K562 (cell line): ENCODE results near the gene SLC6A6. TPM values are rescaled to one million over a fixed set of nuclear protein-coding genes. Genes with fewer than 3 reads are reported as not detected.

Experiments used
- BRD9 ChIP-seq: fragments of 450-650 bp; IDR thresholded peaks from 2 replicates; pipeline ENCODE4 v1.6.1; 2018; ENCODE audit warnings: low read depth; ENCODE audit not compliant: partially characterized antibody
- ESRRB ChIP-seq: fragments of 250-450 bp; sonication (Bioruptor Pico); IDR thresholded peaks from 2 replicates; pipeline ENCODE4 v1.5.0; 2020; ENCODE audit warnings: mild to moderate bottlenecking, moderate library complexity, borderline replicate concordance
- GABPB2 ChIP-seq: fragments of 250-450 bp; sonication (Bioruptor Pico); conservative IDR thresholded peaks from 2 replicates; pipeline ENCODE4 v1.5.1; 2021; ENCODE audit warnings: mild to moderate bottlenecking
- NCOA2 ChIP-seq, 2 experiments: fragments of 450-650 bp; IDR thresholded peaks; 2 replicates each; pipeline ENCODE4 v1.6.1; 2018; ENCODE audit warnings: mild to moderate bottlenecking in 2 of 2, moderate library complexity in 1 of 2; ENCODE audit not compliant: partially characterized antibody in 2 of 2
- NCOA6 ChIP-seq: fragments of 450-650 bp; IDR thresholded peaks from 2 replicates; pipeline ENCODE4 v1.6.1; 2017; ENCODE audit warnings: mild to moderate bottlenecking
- RNF2 ChIP-seq: sonication (generic); IDR thresholded peaks from 2 replicates; pipeline ENCODE4 v1.6.1; 2016
- SREBF1 ChIP-seq: fragments of 150-350 bp; IDR thresholded peaks from 2 replicates; pipeline ENCODE4 v1.6.1; 2014; ENCODE audit warnings: antibody characterized with exemption, low read depth, low read length, borderline replicate concordance
- TFAM ChIP-seq: fragments of 250-450 bp; sonication (Bioruptor Pico); conservative IDR thresholded peaks from 2 replicates; pipeline ENCODE4 v1.5.0; 2021; ENCODE audit warnings: mild to moderate bottlenecking, moderate library complexity
- ZNF57 ChIP-seq: fragments of 450-650 bp; formaldehyde crosslinking; IDR thresholded peaks from 2 replicates; pipeline ENCODE4 v1.4.0; 2020; ENCODE audit warnings: mild to moderate bottlenecking, moderate library complexity
- ZNF778 ChIP-seq: fragments of 450-650 bp; formaldehyde crosslinking; IDR thresholded peaks from 2 replicates; pipeline ENCODE4 v1.4.0; 2020; ENCODE audit warnings: mild to moderate bottlenecking, moderate library complexity
- polyA plus RNA-seq, 8 experiments: library from polyadenylated mRNA; depleted of rRNA in 4 of 8; stranded (reverse) in 5 of 8; unstranded in 3 of 8; fragments of >200 nt; fragmentation: Nextera tagmentation in 2 of 8; fragmentation: Illumina TruSeq in 1 of 8; extraction: Ambion mirVana in 2 of 8; extraction: Trizol in 1 of 8; gene quantifications; 2 replicates each; pipeline versions ENCODE4 v1.2.1 to v1.2.3, GENCODE V29; 2011 to 2014; ENCODE audit warnings: inconsistent platforms in 1 of 8, missing spikeins in 1 of 8
- total RNA-seq, 7 experiments: library from RNA; depleted of rRNA in 6 of 7; stranded (reverse); fragments of >200 nt in 6 of 7; fragmentation: Illumina TruSeq in 2 of 7; extraction: Trizol in 2 of 7; gene quantifications; 2 replicates each; pipeline versions ENCODE4 v1.2.1 to v1.2.3, GENCODE V29; 2011 to 2021; ENCODE audit warnings: low replicate concordance in 1 of 7
- TF ChIP-seq, protein P1 (sequence below): fragments of 450-650 bp; IDR thresholded peaks from 2 replicates; pipeline ENCODE4 v1.6.1; 2016; ENCODE audit warnings: mild to moderate bottlenecking, moderate library complexity
- TF ChIP-seq, protein P2 (sequence below): sonication (generic); formaldehyde crosslinking; IDR thresholded peaks from 2 replicates; pipeline ENCODE4 v1.8.0; 2023; ENCODE audit warnings: mild to moderate bottlenecking, missing genetic modification reagents

Gene SLC6A6
- total and polyA plus RNA-seq, 9 of the 15 experiments (the other 6 are each of a cell fraction or from before 2014, with no cell fraction given), result 12.3 to 203 (median 93.2) TPM

DNA sequence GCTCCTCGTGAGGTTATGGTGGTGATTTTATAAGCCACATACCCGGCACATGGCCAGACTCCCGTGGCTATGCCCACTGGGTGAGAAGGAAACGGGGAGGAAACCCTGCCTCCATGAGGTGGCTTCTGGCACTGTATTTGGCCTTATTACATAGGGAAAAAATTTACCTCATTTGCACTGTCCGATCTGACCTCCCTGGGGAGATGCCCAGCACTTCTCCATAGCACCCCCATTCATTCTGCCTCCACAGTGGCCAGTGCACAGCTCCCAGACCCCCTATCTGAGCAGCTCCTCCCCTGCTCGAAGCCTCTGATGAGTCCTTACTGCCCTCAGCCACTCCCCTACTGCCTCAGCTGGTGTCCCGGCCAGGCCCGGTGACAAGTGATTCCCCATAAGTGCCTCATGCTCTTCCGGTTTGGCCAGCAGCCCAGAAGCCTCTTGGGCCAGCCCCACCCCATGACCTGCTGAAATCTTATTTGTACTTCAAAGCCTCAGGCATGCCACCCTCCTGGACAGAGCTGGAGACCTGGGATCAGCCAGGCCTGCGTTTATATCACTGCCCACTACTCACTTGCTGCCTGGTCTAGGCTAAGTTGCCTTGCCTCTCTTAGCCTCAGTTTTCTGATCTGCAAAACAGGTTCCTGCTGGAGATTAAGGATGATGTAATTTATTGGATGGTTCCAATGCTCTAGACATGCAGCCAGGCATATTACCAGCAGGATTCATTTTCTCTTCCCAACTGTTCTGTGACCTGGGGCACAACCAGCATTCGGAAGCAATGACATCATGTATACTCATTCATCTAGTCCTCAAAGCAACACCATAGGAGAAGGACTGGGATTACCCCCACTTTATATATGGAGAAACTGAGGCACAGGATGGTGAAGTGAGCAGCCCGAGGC, 30.6 kb upstream of the SLC6A6 start (continued):
- TF ChIP-seq, protein P1, sequence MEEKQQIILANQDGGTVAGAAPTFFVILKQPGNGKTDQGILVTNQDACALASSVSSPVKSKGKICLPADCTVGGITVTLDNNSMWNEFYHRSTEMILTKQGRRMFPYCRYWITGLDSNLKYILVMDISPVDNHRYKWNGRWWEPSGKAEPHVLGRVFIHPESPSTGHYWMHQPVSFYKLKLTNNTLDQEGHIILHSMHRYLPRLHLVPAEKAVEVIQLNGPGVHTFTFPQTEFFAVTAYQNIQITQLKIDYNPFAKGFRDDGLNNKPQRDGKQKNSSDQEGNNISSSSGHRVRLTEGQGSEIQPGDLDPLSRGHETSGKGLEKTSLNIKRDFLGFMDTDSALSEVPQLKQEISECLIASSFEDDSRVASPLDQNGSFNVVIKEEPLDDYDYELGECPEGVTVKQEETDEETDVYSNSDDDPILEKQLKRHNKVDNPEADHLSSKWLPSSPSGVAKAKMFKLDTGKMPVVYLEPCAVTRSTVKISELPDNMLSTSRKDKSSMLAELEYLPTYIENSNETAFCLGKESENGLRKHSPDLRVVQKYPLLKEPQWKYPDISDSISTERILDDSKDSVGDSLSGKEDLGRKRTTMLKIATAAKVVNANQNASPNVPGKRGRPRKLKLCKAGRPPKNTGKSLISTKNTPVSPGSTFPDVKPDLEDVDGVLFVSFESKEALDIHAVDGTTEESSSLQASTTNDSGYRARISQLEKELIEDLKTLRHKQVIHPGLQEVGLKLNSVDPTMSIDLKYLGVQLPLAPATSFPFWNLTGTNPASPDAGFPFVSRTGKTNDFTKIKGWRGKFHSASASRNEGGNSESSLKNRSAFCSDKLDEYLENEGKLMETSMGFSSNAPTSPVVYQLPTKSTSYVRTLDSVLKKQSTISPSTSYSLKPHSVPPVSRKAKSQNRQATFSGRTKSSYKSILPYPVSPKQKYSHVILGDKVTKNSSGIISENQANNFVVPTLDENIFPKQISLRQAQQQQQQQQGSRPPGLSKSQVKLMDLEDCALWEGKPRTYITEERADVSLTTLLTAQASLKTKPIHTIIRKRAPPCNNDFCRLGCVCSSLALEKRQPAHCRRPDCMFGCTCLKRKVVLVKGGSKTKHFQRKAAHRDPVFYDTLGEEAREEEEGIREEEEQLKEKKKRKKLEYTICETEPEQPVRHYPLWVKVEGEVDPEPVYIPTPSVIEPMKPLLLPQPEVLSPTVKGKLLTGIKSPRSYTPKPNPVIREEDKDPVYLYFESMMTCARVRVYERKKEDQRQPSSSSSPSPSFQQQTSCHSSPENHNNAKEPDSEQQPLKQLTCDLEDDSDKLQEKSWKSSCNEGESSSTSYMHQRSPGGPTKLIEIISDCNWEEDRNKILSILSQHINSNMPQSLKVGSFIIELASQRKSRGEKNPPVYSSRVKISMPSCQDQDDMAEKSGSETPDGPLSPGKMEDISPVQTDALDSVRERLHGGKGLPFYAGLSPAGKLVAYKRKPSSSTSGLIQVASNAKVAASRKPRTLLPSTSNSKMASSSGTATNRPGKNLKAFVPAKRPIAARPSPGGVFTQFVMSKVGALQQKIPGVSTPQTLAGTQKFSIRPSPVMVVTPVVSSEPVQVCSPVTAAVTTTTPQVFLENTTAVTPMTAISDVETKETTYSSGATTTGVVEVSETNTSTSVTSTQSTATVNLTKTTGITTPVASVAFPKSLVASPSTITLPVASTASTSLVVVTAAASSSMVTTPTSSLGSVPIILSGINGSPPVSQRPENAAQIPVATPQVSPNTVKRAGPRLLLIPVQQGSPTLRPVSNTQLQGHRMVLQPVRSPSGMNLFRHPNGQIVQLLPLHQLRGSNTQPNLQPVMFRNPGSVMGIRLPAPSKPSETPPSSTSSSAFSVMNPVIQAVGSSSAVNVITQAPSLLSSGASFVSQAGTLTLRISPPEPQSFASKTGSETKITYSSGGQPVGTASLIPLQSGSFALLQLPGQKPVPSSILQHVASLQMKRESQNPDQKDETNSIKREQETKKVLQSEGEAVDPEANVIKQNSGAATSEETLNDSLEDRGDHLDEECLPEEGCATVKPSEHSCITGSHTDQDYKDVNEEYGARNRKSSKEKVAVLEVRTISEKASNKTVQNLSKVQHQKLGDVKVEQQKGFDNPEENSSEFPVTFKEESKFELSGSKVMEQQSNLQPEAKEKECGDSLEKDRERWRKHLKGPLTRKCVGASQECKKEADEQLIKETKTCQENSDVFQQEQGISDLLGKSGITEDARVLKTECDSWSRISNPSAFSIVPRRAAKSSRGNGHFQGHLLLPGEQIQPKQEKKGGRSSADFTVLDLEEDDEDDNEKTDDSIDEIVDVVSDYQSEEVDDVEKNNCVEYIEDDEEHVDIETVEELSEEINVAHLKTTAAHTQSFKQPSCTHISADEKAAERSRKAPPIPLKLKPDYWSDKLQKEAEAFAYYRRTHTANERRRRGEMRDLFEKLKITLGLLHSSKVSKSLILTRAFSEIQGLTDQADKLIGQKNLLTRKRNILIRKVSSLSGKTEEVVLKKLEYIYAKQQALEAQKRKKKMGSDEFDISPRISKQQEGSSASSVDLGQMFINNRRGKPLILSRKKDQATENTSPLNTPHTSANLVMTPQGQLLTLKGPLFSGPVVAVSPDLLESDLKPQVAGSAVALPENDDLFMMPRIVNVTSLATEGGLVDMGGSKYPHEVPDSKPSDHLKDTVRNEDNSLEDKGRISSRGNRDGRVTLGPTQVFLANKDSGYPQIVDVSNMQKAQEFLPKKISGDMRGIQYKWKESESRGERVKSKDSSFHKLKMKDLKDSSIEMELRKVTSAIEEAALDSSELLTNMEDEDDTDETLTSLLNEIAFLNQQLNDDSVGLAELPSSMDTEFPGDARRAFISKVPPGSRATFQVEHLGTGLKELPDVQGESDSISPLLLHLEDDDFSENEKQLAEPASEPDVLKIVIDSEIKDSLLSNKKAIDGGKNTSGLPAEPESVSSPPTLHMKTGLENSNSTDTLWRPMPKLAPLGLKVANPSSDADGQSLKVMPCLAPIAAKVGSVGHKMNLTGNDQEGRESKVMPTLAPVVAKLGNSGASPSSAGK, result peak; percentile 44
- TF ChIP-seq RNF2 (peak; percentile 61; the same call in 1 of the 2 replicates), SREBF1 (no peak), GABPB2 (no peak), ESRRB (CRISPR knock-in tag) (no peak), ZNF778 (no peak), NCOA6 (no peak), BRD9 (no peak), NCOA2 (IDR thresholded peaks at IDR 0.05; ENCODE audit: partially characterized antibody in 2 of 2) (no peak), TFAM (no peak), ZNF57 (CRISPR knock-in tag) (no peak)
- TF ChIP-seq, protein P2, sequence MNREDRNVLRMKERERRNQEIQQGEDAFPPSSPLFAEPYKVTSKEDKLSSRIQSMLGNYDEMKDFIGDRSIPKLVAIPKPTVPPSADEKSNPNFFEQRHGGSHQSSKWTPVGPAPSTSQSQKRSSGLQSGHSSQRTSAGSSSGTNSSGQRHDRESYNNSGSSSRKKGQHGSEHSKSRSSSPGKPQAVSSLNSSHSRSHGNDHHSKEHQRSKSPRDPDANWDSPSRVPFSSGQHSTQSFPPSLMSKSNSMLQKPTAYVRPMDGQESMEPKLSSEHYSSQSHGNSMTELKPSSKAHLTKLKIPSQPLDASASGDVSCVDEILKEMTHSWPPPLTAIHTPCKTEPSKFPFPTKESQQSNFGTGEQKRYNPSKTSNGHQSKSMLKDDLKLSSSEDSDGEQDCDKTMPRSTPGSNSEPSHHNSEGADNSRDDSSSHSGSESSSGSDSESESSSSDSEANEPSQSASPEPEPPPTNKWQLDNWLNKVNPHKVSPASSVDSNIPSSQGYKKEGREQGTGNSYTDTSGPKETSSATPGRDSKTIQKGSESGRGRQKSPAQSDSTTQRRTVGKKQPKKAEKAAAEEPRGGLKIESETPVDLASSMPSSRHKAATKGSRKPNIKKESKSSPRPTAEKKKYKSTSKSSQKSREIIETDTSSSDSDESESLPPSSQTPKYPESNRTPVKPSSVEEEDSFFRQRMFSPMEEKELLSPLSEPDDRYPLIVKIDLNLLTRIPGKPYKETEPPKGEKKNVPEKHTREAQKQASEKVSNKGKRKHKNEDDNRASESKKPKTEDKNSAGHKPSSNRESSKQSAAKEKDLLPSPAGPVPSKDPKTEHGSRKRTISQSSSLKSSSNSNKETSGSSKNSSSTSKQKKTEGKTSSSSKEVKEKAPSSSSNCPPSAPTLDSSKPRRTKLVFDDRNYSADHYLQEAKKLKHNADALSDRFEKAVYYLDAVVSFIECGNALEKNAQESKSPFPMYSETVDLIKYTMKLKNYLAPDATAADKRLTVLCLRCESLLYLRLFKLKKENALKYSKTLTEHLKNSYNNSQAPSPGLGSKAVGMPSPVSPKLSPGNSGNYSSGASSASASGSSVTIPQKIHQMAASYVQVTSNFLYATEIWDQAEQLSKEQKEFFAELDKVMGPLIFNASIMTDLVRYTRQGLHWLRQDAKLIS, result 0 out of 2 replicates have a peak, but pooled peaks have one; percentile 16
